K562 (cell line): Measurements from ENCODE around the gene MFSD8. TPM values are rescaled to one million over a fixed set of nuclear protein-coding genes. Genes with fewer than 3 reads are reported as not detected.
A peak's percentile ranks its signal among the peaks of the same experiment; 100 is the strongest.

Source experiments
- CREB5 ChIP-seq: fragments of 250-450 bp; sonication (Bioruptor Pico); IDR thresholded peaks from 2 replicates; pipeline ENCODE4 v1.5.0; 2020; ENCODE audit warnings: mild to moderate bottlenecking
- HNRNPK ChIP-seq: fragments of 200-400 bp; formaldehyde crosslinking; IDR thresholded peaks from one replicate; pipeline ENCODE4 v1.6.1; 2018; ENCODE audit warnings: mild to moderate bottlenecking, low read depth, low read length; ENCODE audit not compliant: poor library complexity, severe bottlenecking
- KLF13 ChIP-seq: fragments of 450-650 bp; IDR thresholded peaks from 2 replicates; pipeline ENCODE4 v1.6.1; 2016; ENCODE audit warnings: missing genetic modification characterization, low read depth, mild to moderate bottlenecking, missing compliant biosample characterization, moderate library complexity, borderline replicate concordance
- MECOM ChIP-seq: fragments of 250-450 bp; sonication (Bioruptor Pico); IDR thresholded peaks from 2 replicates; pipeline ENCODE4 v1.8.0; 2022; ENCODE audit warnings: inconsistent platforms
- PBX2 ChIP-seq, 2 experiments: IDR thresholded peaks in 1 of 2; conservative IDR thresholded peaks in 1 of 2; 2 replicates each; pipeline ENCODE4 v1.6.1; 2016; ENCODE audit warnings: low read depth in 2 of 2, mild to moderate bottlenecking in 1 of 2, missing compliant biosample characterization in 1 of 2, missing genetic modification characterization in 1 of 2, moderate library complexity in 1 of 2
- PHF20 ChIP-seq: fragments of 450-650 bp; IDR thresholded peaks from 2 replicates; pipeline ENCODE4 v1.6.1; 2018; ENCODE audit not compliant: partially characterized antibody
- RBM15 ChIP-seq: fragments of 200-400 bp; formaldehyde crosslinking; IDR thresholded peaks from 2 replicates; pipeline ENCODE4 v1.6.1; 2018; ENCODE audit warnings: mild to moderate bottlenecking, low read length, moderate library complexity; ENCODE audit not compliant: insufficient read depth
- SP2 ChIP-seq: IDR thresholded peaks from 2 replicates; pipeline ENCODE4 v1.6.1; 2011; ENCODE audit warnings: mild to moderate bottlenecking, low read depth, low read length, moderate library complexity; ENCODE audit not compliant: poor library complexity, severe bottlenecking; ENCODE audit errors: extremely low read depth
- SUPT5H ChIP-seq: fragments of 450-650 bp; IDR thresholded peaks from 2 replicates; pipeline ENCODE4 v1.6.1; 2016
- XRCC5 ChIP-seq: fragments of 200-400 bp; formaldehyde crosslinking; IDR thresholded peaks from 2 replicates; pipeline ENCODE4 v1.6.1; 2017; ENCODE audit warnings: low read depth, mild to moderate bottlenecking, low read length
- ZBTB17 ChIP-seq: fragments of 450-650 bp; formaldehyde crosslinking; IDR thresholded peaks from 2 replicates; pipeline ENCODE4 v1.4.0; 2020; ENCODE audit warnings: mild to moderate bottlenecking
- ZFP91 ChIP-seq: sonication (generic); formaldehyde crosslinking; IDR thresholded peaks from 2 replicates; pipeline ENCODE4 v1.8.0; 2022; ENCODE audit warnings: mild to moderate bottlenecking, missing genetic modification reagents
- ZFX ChIP-seq: sonication (generic); formaldehyde crosslinking; IDR thresholded peaks from 2 replicates; pipeline ENCODE4 v1.8.0; 2022; ENCODE audit warnings: mild to moderate bottlenecking, missing genetic modification reagents, moderate library complexity
- ZNF217 ChIP-seq: sonication (generic); formaldehyde crosslinking; IDR thresholded peaks from 2 replicates; pipeline ENCODE4 v1.8.0; 2022; ENCODE audit warnings: mild to moderate bottlenecking, missing genetic modification reagents
- ZNF780A ChIP-seq: fragments of 250-450 bp; sonication (Bioruptor Pico); IDR thresholded peaks from 2 replicates; pipeline ENCODE4 v1.5.0; 2021; ENCODE audit warnings: mild to moderate bottlenecking
- polyA plus RNA-seq, 8 experiments: library from polyadenylated mRNA; depleted of rRNA in 4 of 8; stranded (reverse) in 5 of 8; unstranded in 3 of 8; fragments of >200 nt; fragmentation: Nextera tagmentation in 2 of 8; fragmentation: Illumina TruSeq in 1 of 8; extraction: Ambion mirVana in 2 of 8; extraction: Trizol in 1 of 8; gene quantifications; 2 replicates each; pipeline versions ENCODE4 v1.2.1 to v1.2.3, GENCODE V29; 2011 to 2014; ENCODE audit warnings: inconsistent platforms in 1 of 8, missing spikeins in 1 of 8
- total RNA-seq, 7 experiments: library from RNA; depleted of rRNA in 6 of 7; stranded (reverse); fragments of >200 nt in 6 of 7; fragmentation: Illumina TruSeq in 2 of 7; extraction: Trizol in 2 of 7; gene quantifications; 2 replicates each; pipeline versions ENCODE4 v1.2.1 to v1.2.3, GENCODE V29; 2011 to 2021; ENCODE audit warnings: low replicate concordance in 1 of 7
- TF ChIP-seq, protein P1 (sequence below), 2 experiments: fragments of 450-650 bp in 1 of 2; sonication (generic) in 1 of 2; formaldehyde crosslinking in 1 of 2; IDR thresholded peaks in 1 of 2; conservative IDR thresholded peaks in 1 of 2; 2 replicates each; pipeline versions ENCODE4 v1.6.1 to v1.8.1; 2016 to 2023; ENCODE audit warnings: mild to moderate bottlenecking in 2 of 2, moderate library complexity in 2 of 2, inconsistent platforms in 1 of 2, missing genetic modification reagents in 1 of 2
- TF ChIP-seq, protein P2 (sequence below): fragments of 450-650 bp; IDR thresholded peaks from 2 replicates; pipeline ENCODE4 v1.6.1; 2018; ENCODE audit not compliant: partially characterized antibody

Gene MFSD8
- total and polyA plus RNA-seq, 9 of the 15 experiments (the other 6 are each of a cell fraction or from before 2014, with no cell fraction given) = 7.0 to 27.2 (median 18.7) TPM

DNA sequence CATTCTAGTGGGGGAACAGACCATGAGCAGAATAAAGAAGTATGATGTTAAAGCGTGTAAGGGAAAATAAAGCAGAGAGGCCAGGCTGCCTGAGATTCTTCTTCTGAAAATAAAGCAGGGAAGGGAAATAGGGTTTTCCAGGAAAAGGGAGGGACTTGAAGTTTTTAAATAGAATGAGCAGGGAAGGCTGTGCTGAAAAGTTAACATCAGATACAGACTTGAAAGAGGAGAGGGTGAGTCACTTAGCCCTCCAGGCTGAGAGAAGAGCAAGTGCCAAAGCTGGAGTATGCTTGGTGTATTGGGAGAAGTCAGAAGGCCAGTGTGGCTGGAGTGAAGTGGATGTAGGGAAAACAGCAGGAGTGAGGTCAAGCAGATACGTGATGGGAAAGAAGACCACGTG, 94.3 kb downstream of the MFSD8 start (continued):
- TF ChIP-seq CREB5 (CRISPR knock-in tag) (no peak), XRCC5 (no peak), ZFX (CRISPR knock-in tag) (no peak), ZBTB17 (CRISPR knock-in tag) (no peak), MECOM (no peak), HNRNPK (no peak), KLF13 (tag) (no peak), ZNF217 (CRISPR knock-in tag) (no peak), ZNF780A (CRISPR knock-in tag) (no peak), SUPT5H (no peak), ZFP91 (no peak), PBX2 (CRISPR knock-in tag; IDR thresholded peaks at IDR 0.05; ENCODE audit: low read depth) (no peak), PBX2 (tag; conservative IDR thresholded peaks at IDR 0.05; ENCODE audit: low read depth) (no peak), SP2 (no peak), RBM15 (no peak), PHF20 (no peak)
- TF ChIP-seq, protein P1, sequence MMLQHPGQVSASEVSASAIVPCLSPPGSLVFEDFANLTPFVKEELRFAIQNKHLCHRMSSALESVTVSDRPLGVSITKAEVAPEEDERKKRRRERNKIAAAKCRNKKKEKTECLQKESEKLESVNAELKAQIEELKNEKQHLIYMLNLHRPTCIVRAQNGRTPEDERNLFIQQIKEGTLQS (IDR thresholded peaks at IDR 0.05) = peak; percentile 68; the same call in 1 of the 2 replicates
- TF ChIP-seq, protein P1 (CRISPR knock-in tag; conservative IDR thresholded peaks at IDR 0.05) = no peak
- TF ChIP-seq, protein P2, sequence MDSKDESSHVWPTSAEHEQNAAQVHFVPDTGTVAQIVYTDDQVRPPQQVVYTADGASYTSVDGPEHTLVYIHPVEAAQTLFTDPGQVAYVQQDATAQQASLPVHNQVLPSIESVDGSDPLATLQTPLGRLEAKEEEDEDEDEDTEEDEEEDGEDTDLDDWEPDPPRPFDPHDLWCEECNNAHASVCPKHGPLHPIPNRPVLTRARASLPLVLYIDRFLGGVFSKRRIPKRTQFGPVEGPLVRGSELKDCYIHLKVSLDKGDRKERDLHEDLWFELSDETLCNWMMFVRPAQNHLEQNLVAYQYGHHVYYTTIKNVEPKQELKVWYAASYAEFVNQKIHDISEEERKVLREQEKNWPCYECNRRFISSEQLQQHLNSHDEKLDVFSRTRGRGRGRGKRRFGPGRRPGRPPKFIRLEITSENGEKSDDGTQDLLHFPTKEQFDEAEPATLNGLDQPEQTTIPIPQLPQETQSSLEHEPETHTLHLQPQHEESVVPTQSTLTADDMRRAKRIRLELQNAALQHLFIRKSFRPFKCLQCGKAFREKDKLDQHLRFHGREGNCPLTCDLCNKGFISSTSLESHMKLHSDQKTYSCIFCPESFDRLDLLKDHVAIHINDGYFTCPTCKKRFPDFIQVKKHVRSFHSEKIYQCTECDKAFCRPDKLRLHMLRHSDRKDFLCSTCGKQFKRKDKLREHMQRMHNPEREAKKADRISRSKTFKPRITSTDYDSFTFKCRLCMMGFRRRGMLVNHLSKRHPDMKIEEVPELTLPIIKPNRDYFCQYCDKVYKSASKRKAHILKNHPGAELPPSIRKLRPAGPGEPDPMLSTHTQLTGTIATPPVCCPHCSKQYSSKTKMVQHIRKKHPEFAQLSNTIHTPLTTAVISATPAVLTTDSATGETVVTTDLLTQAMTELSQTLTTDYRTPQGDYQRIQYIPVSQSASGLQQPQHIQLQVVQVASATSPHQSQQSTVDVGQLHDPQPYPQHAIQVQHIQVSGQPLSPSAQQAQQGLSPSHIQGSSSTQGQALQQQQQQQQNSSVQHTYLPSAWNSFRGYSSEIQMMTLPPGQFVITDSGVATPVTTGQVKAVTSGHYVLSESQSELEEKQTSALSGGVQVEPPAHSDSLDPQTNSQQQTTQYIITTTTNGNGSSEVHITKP = no peak
